Epithelial cell of prostate (primary cell): Measurements from ENCODE around the gene SMCO3.

Experiments used
- DNase-seq: peaks from one replicate; pipeline ENCODE4 v3.0.0-alpha.2; 2011; ENCODE audit warnings: low read depth, low spot score
- H3K27ac ChIP-seq: fragments of 450-650 bp; 2 replicates; pipeline ENCODE4 v1.5.1; 2017; ENCODE audit warnings: mild to moderate bottlenecking

Gene SMCO3

DNA sequence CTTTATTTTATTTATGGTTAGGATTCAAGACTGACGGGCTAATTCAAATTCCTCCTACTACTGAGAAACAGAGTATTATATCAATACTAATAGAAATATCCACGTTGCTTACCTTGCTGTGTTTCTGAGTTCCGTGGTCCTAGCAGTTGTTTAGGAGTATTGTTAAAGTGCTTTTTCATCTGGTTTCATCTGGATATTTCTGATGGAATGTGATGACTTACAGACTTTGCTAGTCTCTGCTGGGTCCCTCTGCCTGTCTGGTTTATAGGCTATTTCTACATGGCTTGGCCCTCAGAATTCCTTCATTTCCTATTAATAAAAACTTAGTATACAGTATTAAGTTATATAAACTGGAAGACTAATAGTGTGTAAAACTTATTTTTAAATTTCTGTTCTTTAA, at the start of gene SMCO3:
TSS of gene SMCO3 (minus strand) at position 169 of the 400 bp plus-strand sequence. CDS start 7,502 bp downstream, outside the sequence.
- H3K27ac ChIP-seq = no peak within 1 kb of the TSS
- DNase-seq = no peak

DNA sequence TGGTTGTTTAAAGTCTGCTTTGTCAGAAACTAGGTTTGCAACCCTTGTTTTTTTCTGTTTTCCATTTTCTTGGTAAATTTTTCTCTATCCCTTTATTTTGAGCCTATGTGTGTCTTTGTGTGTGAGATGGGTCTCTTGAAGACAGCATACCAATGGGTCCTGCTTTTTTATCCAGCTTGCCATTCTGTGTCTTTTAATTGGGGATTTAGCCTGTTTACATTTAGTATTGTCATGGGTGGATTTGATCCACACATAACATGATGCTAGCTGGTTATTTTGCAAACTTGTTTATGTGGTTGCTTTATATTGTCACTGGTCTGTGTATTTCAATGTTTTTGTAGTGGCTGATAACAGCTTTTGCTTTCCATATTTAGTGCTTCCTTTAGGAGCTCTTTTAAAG, 46.5 kb upstream of the SMCO3 start:
- no peak for DNase-seq
- no peak overlapping the region for H3K27ac ChIP-seq

DNA sequence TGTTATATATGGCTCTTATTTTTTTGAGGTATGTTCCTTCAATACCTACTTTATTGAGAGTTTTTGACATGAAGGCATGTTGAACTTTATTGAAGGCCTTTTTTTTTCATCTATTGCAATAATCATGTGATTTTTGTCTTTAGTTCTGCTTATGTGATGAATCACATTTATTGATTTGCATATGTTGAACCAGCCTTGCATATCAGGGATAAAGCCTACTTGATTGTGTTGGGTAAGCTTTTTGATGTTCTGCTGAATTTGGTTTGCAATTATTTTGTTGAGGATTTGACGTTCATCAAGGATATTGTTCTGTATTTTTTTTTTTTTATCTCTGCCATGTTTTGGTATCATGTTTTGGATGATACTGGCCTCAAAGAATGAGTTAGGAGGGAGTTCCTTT, 44.5 kb upstream of the SMCO3 start:
- H3K27ac ChIP-seq = no peak overlapping the region
- no peak for DNase-seq

DNA sequence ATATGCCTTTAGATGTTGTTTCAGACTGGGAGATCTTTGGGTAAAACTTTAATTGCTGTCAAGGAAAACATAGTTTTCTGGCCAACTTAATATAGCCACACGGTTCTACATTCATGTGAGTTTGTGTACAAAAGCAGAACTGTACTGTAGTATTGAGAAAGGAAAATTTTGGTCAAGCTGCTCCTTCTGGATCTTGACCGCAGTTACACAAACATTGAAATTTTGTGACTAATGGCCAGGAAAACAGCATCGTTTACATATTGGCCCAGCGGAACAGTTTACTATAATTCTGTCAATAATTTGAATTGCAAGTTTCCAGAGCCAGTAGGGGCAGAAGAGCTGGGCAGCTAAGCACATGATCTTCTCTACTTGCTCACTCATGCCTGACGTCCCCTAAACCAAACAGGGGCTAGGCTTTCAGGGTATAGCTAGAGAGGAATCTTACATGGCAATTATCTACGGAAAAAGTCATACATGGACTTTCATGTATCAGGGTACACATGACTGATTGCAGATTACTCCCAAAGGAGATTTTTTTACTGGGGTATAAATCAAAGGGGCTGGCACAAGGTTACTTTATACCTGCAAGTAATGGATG, 40.7 kb upstream of the SMCO3 start:
- no peak for DNase-seq
- H3K27ac ChIP-seq = no peak overlapping the region

DNA sequence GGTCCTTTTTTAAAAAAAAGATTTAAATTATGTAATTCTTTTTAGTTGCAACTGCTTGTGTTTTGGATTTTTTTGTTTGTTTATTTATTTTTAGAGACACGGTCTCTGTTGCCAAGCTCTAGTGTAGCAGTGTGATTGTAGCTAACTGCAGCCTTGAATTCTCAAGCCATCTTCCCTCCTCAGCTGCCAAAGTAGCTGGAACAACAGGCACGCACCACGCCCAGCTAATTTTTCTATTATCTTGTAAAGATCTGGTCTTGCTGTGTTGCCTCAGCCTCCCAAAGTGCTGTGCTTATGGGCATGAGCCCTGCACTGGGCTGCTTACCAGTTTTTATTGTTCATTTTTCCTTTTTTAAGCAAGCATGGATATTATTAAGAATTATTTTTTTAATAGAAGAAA, 40.0 kb upstream of the SMCO3 start:
- H3K27ac ChIP-seq = no peak overlapping the region
- no peak for DNase-seq

DNA sequence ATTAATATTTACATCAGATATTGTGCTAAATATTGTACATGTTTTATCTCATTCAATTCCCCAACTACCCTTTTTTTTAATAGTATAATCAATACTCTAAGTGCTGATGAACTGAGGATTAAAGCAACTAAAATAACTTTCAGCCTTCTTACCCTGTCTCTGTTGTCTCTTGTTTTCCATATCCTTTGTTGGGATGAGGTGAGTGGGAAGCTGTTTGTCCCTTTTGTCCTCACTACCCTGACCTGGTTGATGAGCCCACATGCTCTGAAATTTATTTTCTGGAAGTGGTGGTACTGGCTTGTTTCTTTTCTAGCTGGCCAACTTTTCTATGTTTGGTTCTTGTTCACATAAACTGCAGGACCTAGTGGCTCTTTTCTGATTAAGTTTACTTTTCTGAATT, 38.9 kb upstream of the SMCO3 start:
- no peak for DNase-seq

DNA sequence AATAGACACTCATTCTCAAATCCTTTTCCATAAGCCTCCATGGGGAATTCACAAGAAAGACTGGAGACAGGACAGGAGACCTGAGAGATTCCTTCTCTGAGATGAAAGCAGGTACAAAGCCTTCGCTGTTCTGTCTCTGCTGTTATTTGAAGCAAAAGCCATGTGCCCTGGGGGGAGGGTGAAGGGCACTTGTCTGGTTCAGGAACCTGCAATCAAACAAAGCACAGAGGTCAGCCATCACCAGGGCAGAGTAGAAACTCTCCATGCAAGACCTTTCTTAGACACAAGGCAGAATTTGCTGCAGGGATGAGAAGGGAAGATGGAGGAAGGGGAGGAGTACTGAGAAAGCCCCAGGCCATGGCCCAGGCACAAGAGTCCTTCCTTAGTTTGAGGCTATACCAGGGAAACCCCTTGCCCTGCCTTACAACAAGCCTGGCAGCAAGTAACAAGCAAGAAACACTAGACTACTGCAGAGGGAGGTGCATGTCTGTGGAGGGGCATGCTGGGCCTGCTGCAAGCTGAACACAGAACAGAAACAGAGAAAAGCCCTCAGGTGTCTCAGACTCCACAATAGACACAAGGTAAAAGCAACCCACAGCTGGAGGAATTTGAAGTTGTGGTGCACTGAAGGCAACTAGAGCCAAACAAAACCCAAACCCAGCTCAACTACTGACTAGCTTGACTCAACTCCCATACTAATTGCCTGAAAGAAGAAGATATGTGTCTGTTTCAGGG, 37.1 kb upstream of the SMCO3 start:
- no peak for DNase-seq
- H3K27ac ChIP-seq = no peak overlapping the region

More for the DNA sequence above, 38.9 kb upstream of the SMCO3 start:
- H3K27ac ChIP-seq = no peak overlapping the region

DNA sequence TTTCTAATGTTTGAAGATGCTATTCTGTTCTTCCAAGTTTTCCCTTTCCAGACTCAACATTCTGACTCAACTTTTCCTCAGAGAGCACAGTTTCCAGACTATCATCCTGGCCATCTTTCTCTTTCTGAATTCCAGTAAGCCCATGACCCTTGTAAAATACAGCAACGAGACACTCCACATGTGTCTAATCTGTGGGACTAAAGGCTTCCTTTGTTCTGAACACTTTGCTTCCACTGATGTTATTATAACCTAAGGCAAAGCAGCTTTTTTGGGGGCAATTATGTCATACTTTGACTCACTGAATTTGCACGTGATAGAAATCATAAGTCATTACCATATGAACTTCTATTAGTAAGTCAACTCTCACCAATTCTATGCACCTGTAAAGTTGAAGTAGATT, 35.7 kb upstream of the SMCO3 start:
- no peak for DNase-seq
- H3K27ac ChIP-seq = no peak overlapping the region

DNA sequence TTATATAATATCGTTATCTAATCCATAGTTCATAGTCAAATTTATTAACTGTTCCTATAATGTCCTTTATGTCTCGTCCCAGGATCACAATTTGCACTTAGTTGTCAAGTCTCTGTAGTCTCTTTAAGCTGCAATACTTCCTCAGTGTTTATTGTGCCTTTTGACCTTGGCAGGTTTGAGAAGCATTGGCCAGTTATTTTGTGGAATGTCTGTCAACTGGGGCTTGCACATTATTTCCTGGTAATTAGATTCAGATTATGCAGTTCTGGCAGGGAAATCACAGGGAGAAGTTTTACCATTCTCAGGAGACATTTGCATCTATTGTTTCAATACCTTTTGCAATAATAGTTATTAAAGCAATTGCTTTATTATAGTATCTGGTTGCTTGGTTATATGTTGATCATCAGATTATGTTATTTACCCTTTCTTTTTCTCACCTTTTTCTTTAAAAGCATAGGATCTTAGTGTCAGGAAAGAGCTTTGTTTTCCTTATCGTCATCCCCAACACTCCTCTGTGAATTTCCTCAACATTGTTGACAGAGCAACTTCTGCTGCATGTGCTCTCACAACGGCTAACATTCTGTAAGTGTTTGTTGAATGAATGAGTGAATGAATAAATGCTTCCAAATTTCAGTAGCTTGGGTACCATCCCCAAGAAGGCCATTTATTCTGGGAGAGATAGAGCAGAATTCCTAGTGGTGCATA, 33.0 kb upstream of the SMCO3 start:
- no peak overlapping the region for H3K27ac ChIP-seq
- DNase-seq = no peak

DNA sequence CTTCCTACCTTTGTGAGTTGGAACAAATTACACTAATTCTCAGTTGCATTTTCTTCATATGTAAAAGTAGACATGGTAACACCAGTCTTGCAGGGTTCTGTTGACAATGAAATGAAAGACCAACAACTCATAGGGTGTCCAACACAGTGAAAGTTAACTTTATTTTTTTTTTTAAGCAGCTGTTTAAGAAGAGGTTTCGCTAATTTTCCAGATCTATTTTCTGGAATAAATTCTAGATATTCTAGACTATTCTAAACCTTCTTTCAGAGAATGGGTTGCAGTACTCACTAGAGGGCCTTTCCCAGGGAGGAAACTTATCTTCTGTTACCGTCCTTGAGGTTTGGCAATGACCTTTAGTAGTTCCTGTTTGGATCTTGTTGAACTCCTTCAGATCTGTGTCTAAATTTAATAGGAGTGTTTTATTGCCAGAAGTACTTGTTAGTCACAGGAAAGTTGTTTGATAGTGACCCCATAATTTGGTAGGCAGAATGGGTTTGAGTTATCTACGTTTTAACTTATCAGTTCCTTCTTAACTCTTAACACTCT, 32.1 kb upstream of the SMCO3 start:
- DNase-seq = no peak
- no peak overlapping the region for H3K27ac ChIP-seq

DNA sequence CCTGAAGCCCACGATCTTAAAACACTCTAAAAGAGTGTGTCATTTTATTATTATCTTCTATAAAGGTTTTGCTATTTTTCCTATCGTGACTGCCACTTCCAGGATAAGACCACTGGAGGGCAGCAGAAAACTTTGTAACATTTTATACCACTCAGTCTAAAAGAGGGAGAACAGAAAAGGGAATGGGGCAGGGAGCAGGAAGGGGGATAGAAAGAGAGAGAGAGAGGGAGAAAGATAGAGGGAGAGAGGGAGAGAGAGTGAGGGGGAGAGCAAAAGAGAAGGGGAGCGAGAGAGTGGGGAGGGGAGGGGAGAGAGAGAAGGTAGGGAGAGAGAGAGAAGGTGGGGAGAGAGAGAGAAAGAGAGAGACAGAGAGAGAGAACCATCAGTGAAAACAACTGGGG, 31.4 kb upstream of the SMCO3 start:
- DNase-seq = no peak
- no peak overlapping the region for H3K27ac ChIP-seq

DNA sequence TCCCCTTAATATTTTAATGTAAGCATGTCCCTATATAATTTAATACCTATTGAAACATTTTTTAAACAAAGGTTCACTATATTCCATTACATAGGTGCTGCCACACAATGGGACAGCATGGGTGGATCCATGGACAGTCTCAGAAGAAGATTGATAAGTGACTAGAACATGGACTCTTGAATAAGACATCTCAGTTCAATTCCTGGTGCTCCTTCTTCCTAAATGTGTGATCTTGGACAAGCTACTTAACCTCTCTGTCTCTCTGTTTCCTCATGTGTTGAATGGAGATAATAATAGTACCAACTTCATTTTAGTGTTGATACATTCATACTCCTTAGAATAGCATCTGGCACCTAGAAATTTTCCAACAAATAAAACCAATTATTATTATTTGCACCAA, 30.4 kb upstream of the SMCO3 start:
- H3K27ac ChIP-seq = no peak overlapping the region
- DNase-seq = no peak

DNA sequence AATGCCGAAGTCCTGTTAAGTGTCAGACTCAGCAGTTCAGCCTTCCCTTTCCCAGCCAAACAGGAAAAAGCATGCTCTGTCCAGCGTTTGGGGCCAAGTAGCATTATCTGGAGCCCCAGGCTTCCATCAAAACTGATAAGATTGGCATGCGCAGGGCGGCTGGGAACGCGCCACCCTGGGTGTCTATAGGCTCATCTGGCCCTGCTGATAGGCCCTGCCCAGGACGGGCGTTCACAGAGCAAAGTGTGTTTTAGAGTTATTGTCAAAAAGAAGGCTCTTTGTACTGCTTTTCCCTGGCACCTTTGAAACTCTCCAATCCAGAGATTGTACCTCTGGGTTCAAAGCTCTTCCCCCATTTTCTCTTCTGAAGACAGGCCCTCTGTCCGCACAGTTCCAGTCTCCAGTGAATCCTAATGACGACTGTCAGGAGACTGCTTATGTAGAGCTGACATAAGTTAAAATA, 29.5 kb upstream of the SMCO3 start, which contains the start of gene ART4:
TSS of gene ART4 (minus strand) at position 102 of the 463 bp plus-strand sequence. CDS start 413 bp downstream, outside the sequence.
- DNase-seq = no peak
- H3K27ac ChIP-seq = no peak within 1 kb of the TSS

DNA sequence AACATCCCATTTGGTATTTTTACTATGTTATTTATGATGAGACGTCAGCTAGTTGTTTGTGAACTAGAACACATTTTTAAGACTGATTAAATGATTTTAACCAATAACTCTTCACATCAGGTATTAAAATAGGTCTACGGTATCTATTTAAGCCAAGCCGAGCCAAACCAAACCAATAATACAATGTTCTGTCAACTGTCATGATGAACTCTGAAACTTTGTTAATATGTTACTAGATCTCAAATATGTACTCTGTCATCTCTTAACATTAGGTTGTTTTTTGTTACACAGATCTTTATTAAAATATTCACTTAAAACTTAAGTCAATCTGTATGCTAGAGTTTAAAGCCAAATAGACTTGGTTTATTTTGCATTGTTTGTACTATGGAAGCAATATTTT, 28.3 kb upstream of the SMCO3 start:
- H3K27ac ChIP-seq = no peak overlapping the region
- no peak for DNase-seq

DNA sequence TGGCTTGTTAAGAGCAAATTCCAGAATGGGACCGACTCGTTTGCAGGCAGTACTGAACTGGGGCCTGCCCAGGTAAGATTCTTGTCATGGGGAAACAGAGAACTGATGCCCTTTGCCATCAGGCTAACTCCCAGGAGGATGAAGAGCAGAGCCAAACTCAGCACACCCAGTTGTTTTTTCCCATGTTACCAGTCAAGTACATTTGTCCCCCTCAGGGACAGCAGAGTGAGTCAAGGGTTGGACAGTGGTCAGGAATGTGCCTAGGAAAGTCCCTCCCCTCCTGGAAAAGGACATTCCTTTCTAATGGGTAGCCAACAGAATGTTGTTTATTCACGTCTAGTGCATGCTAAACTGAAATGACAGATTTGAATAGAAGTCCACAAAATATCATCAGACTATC, 27.8 kb upstream of the SMCO3 start:
- no peak for DNase-seq

DNA sequence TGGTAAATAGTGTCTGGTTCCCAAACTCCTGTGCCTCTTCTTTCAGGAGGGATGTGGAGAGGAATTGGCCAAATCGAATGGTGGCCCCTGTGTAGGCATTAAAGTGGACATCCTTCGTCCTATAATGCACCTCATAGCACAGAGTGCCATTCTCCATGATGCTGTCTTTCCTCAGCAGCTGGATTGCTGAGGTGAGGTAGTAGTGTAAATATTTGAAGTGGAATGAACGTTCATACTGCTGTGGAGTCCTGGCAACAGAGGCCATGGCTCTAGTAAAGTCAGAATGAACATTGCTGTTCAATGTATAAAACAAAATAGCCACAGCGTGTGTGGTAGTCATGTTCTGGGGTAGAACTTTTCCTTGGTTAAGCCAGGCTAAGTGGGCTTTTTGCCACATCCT, 26.6 kb upstream of the SMCO3 start:
- no peak for DNase-seq

More for the DNA sequence above, 27.8 kb upstream of the SMCO3 start:
- H3K27ac ChIP-seq = no peak overlapping the region

DNA sequence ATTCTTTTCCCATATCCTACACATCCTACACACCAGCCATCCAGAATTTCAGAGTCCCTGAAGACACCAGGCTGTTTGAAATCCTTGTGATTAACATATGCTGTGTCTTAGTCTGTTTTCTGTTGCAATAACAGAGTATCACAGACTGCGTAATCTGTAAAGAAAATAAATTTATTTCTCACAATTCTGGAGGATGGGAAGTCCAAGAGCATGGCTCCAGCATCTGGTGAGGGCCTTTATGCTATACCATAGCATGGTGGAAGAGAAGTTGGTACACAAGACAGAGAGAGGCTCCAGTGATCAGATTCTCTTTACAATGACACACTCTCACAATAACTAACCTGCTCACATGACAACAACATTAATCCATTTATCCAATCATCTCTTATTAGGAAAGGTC, 25.3 kb upstream of the SMCO3 start:
- H3K27ac ChIP-seq = no peak overlapping the region
- DNase-seq = no peak

More for the DNA sequence above, 26.6 kb upstream of the SMCO3 start:
- no peak overlapping the region for H3K27ac ChIP-seq

DNA sequence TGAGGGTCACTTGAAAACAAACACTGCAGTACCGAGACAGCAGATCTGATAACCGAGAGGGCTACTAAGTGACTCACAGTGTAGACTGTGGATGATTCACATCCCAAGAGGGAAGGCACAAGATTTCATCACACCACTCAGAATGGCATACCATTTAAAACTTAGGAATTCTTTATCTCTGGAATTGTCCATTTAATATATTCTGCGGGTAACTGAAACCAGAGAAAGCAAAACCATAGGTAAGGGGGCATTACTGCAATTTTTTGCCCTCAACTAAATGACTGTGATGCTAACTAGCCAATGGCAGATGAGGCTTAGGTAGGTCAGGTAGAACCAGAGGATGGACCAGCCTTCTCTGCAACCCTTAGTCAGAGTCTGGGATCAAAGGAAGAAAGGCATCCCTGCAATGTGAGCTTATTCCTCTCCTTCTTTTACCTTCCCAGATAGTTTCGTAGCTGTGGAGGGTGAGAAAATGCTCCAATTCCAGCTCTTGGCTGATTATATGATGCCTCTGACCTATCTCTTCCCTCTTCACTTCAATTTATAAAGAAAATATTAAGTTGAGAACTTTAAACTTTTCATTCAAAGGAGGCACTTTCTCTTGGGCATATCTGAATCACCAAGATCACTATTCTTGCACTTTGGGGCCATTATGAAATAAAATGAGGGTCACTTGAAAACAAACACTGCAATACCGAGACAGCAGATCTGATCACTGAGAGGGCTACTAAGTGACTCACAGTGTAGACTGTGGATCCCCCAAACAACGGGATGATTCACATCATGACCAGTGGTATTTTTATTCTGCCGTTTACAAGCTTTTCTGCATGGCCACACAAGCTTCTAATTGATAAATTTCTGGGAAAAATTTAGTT, 22.6 kb upstream of the SMCO3 start:
- peak overlapping the region; percentile 73 for H3K27ac ChIP-seq
- no peak for DNase-seq

DNA sequence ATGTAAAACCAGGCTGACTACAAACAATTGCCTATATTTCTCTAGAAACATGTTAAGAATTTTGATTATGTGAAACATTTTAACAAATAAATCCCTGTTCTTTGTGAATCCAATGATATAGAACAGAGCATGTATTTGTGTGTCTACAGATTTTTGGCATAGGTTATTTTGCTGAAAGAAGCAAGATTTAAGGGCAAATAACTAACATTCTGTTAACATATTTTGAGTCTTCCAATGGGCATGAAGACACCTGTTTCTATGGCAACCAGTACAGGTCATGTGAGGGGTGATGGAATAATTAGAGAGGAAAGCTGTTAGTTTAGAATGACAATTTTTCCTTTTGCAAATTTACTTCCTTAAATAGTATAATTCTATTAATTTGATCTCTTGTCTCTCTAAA, 20.5 kb upstream of the SMCO3 start:
- no peak for DNase-seq
- H3K27ac ChIP-seq = no peak overlapping the region

DNA sequence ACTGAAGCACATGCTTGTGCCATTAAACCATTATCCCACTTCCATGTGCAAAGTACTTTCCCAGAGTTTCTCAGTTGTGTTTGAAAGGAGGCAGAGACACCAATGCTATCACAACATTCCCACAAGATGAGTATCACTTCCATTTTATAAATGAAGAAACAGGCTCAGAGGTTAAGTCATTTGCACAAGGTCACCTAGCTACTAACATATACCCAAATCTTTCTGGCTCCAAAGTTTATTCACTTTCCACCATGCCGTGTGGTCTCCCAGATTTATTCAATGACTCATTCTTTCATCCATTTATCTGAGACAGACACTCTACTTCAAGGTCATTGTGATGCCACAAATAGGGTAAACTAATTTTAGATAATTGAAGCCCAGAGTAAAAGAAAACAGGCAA, 20.0 kb upstream of the SMCO3 start:
- H3K27ac ChIP-seq = no peak overlapping the region

More for the DNA sequence above, 20.0 kb upstream of the SMCO3 start:
- no peak for DNase-seq
